SK-N-MC (cell line): Measurements from ENCODE around the gene WDR90.

Experiments used
- EZH2 ChIP-seq: fragments of 200-600 bp; sonication (generic); IDR thresholded peaks from one replicate; pipeline ENCODE4 v1.6.1; 2017; ENCODE audit warnings: antibody characterized with exemption
- FOXP2 ChIP-seq: optimal IDR thresholded peaks from 2 replicates; pipeline ENCODE3; 2011; ENCODE audit warnings: mild to moderate bottlenecking, moderate library complexity; ENCODE audit not compliant: insufficient read depth; ENCODE audit errors: extremely low read length, control extremely low read depth
- POLR2AphosphoS5 ChIP-seq: IDR thresholded peaks from 2 replicates; pipeline ENCODE4 v1.6.1; 2012; ENCODE audit warnings: mild to moderate bottlenecking, low read depth, low read length, borderline replicate concordance

- TF ChIP-seq POLR2AphosphoS5 (no peak), EZH2 (no peak), FOXP2 (no peak)
Measured at GRCh38 chr16:621526-622105, 27.5 kb upstream of the WDR90 start.
